ENCODE measurements around the gene TNNI3.

Gene TNNI3

DNA sequence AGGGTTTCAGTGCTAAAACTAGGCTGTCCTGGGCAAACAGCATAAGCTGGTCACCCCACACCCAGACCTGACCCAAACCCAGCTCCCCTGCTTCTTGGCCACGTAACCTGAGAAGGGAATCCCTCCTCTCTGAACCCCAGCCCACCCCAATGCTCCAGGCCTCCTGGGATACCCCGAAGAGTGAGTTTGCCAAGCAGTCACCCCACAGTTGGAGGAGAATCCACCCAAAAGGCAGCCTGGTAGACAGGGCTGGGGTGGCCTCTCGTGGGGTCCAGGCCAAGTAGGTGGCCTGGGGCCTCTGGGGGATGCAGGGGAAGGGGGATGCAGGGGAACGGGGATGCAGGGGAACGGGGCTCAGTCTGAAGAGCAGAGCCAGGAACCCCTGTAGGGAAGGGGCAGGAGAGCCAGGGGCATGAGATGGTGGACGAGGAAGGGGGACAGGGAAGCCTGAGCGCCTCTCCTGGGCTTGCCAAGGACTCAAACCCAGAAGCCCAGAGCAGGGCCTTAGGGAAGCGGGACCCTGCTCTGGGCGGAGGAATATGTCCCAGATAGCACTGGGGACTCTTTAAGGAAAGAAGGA is 42.9 kb downstream of the TNNI3 start:
- H3K4me3 ChIP-seq (ENCODE audit: low read depth, low read length), result no peak overlapping the region
- TF ChIP-seq MYC (IDR thresholded peaks at IDR 0.05; ENCODE audit: low read depth, low read length) (no peak), POLR2A (IDR thresholded peaks at IDR 0.05; ENCODE audit: extremely low read depth, insufficient read length) (no peak)
- TF ChIP-seq, protein P1, sequence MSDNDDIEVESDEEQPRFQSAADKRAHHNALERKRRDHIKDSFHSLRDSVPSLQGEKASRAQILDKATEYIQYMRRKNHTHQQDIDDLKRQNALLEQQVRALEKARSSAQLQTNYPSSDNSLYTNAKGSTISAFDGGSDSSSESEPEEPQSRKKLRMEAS (IDR thresholded peaks at IDR 0.05; ENCODE audit: low read depth, low read length), result no peak
- TF ChIP-seq, protein P2, sequence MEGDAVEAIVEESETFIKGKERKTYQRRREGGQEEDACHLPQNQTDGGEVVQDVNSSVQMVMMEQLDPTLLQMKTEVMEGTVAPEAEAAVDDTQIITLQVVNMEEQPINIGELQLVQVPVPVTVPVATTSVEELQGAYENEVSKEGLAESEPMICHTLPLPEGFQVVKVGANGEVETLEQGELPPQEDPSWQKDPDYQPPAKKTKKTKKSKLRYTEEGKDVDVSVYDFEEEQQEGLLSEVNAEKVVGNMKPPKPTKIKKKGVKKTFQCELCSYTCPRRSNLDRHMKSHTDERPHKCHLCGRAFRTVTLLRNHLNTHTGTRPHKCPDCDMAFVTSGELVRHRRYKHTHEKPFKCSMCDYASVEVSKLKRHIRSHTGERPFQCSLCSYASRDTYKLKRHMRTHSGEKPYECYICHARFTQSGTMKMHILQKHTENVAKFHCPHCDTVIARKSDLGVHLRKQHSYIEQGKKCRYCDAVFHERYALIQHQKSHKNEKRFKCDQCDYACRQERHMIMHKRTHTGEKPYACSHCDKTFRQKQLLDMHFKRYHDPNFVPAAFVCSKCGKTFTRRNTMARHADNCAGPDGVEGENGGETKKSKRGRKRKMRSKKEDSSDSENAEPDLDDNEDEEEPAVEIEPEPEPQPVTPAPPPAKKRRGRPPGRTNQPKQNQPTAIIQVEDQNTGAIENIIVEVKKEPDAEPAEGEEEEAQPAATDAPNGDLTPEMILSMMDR (IDR thresholded peaks at IDR 0.05; ENCODE audit: low read depth, low read length), result no peak
- DNase-seq (ENCODE audit: low read depth), result no peak

DNA sequence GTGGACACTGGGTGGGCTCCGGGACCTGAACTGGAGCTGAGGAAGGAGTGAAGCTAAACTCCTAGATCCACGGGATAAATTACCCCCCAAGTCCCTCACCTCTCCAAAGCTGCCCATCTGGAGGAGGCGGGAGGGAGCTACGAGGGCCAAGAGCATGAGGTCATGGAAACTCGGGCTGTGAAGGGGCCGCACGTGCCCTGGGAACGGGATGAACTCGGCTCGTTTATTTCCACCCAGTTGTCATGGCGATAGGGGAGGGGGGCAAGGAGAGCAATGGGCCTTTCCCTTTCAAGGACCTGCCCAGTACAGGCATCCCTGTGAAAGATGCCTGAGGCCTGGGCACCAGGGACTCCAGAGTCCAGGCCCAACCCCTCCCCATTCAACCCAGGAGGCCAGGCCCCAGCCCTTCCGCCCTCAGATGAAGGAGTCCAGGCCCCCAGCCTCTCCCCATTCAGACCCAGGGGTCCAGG is 43.9 kb downstream of the TNNI3 start:
- H3K4me3 ChIP-seq (ENCODE audit: low read depth, low read length), result no peak overlapping the region
- DNase-seq (ENCODE audit: low read depth), result no peak
- no peak for TF ChIP-seq MYC (IDR thresholded peaks at IDR 0.05; ENCODE audit: low read depth, low read length)

DNA sequence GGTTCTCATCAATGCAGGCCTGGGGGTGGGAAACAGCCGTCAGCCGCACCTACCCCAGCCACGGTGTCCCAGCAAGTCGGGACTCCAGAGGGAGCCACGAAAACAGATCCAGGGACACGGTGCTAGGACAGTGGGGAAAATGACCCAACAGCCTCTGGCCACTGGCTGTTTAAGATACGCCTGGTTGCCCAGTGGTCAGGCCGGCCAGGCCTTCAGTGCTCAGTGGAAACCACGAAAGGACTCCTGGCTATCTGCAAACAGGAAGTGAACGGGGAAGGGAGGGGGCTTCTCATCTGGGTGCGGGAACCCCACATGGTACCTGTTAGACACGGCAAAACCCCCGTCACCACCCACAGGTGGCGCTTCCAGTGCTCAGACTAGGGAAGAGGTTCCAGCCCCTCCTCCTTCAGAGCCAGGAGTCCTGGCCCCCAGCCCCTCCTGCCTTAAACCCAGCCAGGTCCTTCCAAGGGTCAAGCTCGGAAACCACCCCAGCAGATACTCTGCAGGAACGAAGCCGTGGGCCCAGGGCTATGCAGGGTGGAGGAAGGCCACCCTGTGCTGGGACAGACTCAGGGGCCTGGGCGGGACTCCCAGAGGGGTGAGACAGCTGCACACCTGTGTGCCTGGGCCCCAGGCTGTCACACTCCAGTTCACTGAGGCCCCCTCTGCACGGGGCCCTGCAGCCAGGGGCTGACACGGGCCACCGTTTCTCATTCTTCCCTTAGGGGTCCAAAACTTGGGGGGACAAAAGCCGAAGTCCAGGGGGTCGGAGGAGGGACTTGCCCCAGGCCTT is 44.6 kb downstream of the TNNI3 start:
- H3K4me3 ChIP-seq (ENCODE audit: low read depth, low read length), result no peak overlapping the region
- no peak for DNase-seq (ENCODE audit: low read depth)
- TF ChIP-seq, protein P1 (IDR thresholded peaks at IDR 0.05; ENCODE audit: low read depth, low read length), result no peak
- TF ChIP-seq MYC (IDR thresholded peaks at IDR 0.05; ENCODE audit: low read depth, low read length) (no peak), POLR2A (IDR thresholded peaks at IDR 0.05; ENCODE audit: extremely low read depth, insufficient read length) (no peak)
- TF ChIP-seq, protein P2 (IDR thresholded peaks at IDR 0.05; ENCODE audit: low read depth, low read length), result no peak

DNA sequence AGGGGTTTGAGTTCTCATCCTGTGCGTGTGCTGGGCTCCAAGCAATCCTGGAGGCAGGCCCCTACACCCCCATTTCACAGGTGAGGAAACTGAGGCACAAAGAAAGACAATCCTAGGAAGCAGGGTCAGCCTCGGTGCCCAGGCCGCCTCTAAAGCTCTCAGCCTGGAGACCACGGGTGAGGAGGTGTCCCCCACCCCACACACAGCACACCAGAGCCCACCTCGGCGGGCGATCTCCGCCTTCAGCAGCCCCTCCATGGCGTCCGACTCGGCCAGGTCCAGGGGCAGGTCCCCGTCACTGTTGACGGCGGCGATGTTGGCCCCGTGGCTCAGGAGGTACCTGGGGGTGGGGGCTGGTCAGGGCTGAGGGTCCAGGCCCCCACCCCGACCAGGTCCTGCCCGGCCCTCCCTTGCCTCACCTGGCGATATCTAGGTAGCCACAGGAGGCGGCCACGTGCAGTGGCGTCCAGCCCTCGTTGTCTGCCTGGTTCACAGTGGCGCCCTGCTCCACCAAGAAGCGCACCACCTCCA is 45.2 kb downstream of the TNNI3 start:
- TF ChIP-seq, protein P2 (IDR thresholded peaks at IDR 0.05; ENCODE audit: low read depth, low read length), result no peak
- TF ChIP-seq MYC (IDR thresholded peaks at IDR 0.05; ENCODE audit: low read depth, low read length), result no peak
- TF ChIP-seq, protein P1 (IDR thresholded peaks at IDR 0.05; ENCODE audit: low read depth, low read length), result no peak
- TF ChIP-seq POLR2A (IDR thresholded peaks at IDR 0.05; ENCODE audit: extremely low read depth, insufficient read length), result no peak
- no peak for DNase-seq (ENCODE audit: low read depth)
- H3K4me3 ChIP-seq (ENCODE audit: low read depth, low read length), result no peak overlapping the region

DNA sequence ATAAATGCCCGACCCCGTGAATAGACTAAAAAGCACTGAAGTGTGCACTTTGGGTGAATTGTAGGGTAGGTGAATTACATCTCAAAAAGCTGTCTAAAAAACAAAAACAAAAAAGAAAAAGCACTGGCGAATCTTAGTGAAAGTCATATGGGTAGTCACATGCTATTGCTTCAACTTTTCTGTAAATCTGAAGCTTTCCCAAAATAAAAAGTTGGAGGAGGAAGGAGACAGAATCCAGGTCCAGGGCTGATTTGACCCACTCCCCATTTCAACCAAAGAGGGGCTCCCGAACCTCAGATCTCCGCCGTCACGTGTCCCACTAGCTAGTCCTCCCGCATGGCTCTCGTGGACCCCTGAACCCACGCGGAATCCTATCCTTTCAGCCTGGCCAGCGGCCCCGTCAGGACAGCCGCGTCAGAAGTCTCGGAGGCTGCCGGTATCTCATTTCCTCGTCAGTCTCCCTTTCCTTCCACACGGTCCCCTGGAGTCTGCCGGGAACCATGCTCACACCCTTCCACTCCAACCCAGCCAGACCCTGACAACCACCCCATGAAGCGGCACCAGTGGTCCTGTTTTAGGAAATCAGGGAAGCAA is 46.2 kb downstream of the TNNI3 start:
- DNase-seq (ENCODE audit: low read depth), result no peak
- TF ChIP-seq, protein P2 (IDR thresholded peaks at IDR 0.05; ENCODE audit: low read depth, low read length), result no peak
- no peak for TF ChIP-seq POLR2A (IDR thresholded peaks at IDR 0.05; ENCODE audit: extremely low read depth, insufficient read length)
- TF ChIP-seq, protein P1 (IDR thresholded peaks at IDR 0.05; ENCODE audit: low read depth, low read length), result no peak
- TF ChIP-seq MYC (IDR thresholded peaks at IDR 0.05; ENCODE audit: low read depth, low read length), result no peak
- H3K4me3 ChIP-seq (ENCODE audit: low read depth, low read length), result no peak overlapping the region

All from NB4 (cell line).